Measurements from ENCODE around the gene COASY.
"Not testable (repeated sequence)": the region's sequence is repeated elsewhere in the genome, so short reads cannot be mapped to it uniquely, and the experiment has no call there.

DNA sequence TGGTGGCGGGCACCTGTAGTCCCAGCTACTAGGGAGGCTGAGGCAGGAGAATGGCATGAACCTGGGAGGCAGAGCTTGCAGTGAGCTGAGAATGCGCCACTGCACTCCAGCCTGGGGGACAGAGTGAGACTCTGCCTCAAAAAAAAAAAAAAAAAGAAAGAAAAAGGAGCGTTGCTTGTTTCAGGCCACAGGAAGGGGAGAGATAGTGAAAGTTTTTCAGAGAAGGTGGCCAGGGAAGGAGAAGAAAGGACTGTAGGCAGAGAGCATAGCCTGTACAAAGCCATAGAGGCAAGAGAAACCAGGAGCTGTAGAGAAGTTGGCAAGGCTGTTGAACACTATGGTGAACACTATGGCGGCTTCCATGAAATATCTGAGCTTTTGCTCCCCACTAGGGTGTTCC lies 21.4 kb upstream of the COASY start:
- not testable (repeated sequence) for TF ChIP-seq CTCF (conservative IDR thresholded peaks at IDR 0.05; ENCODE audit: low read depth, low read length); POLR2A (IDR thresholded peaks at IDR 0.05; ENCODE audit: low read depth, low read length); MXI1 (IDR thresholded peaks at IDR 0.05; ENCODE audit: borderline replicate concordance, low read depth, low read length); RAD21 (IDR thresholded peaks at IDR 0.05; ENCODE audit: low read length); BHLHE40 (IDR thresholded peaks at IDR 0.05; ENCODE audit: low read depth, low read length); MAFK (IDR thresholded peaks at IDR 0.05; ENCODE audit: low read depth, low read length); RFX5 (IDR thresholded peaks at IDR 0.05; ENCODE audit: low read depth, low read length); SMC3 (IDR thresholded peaks at IDR 0.05; ENCODE audit: low read depth, low read length); MAZ (IDR thresholded peaks at IDR 0.05; ENCODE audit: borderline replicate concordance, low read depth, low read length); ELK1 (IDR thresholded peaks at IDR 0.05; ENCODE audit: borderline replicate concordance, low read depth, low read length); RCOR1 (IDR thresholded peaks at IDR 0.05; ENCODE audit: insufficient replicate concordance, low read length); NFE2L2 (IDR thresholded peaks at IDR 0.05; ENCODE audit: low read depth, low read length)
- TF ChIP-seq, protein P1, sequence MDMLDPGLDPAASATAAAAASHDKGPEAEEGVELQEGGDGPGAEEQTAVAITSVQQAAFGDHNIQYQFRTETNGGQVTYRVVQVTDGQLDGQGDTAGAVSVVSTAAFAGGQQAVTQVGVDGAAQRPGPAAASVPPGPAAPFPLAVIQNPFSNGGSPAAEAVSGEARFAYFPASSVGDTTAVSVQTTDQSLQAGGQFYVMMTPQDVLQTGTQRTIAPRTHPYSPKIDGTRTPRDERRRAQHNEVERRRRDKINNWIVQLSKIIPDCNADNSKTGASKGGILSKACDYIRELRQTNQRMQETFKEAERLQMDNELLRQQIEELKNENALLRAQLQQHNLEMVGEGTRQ (IDR thresholded peaks at IDR 0.05; ENCODE audit: low read depth, low read length), result not testable (repeated sequence)

All from IMR-90 (cell line).